Fibroblast of upper back skin (primary cell): ENCODE results near the gene PSMA7.

Source experiments
- DNase-seq: peaks from one replicate; pipeline ENCODE4 v3.0.0-alpha.2; 2013

PSMA7 gene

GRCh38 chr20:62143081-62143956 is at the start of gene PSMA7, which contains the start of gene SS18L1:
PSMA7 (minus strand) TSS chr20:62143394; CDS start chr20:62143303, 91 bp downstream.
SS18L1 (plus strand) TSS chr20:62143769; CDS start chr20:62143821, 52 bp downstream.
- peak; percentile 84 for DNase-seq

- DNase-seq, result no peak
These were observed 49.4 kb upstream of the PSMA7 start for GRCh38 chr20:62192635-62193034.

- no peak for DNase-seq
These were observed 48.8 kb upstream of the PSMA7 start for GRCh38 chr20:62191781-62192559.

- no peak for DNase-seq
These were observed 47.6 kb upstream of the PSMA7 start for GRCh38 chr20:62190639-62191411.

- DNase-seq, result no peak
These were observed 44.0 kb upstream of the PSMA7 start for GRCh38 chr20:62186887-62187866.

- no peak for DNase-seq
These were observed 42.9 kb upstream of the PSMA7 start for GRCh38 chr20:62186096-62186426.

GRCh38 chr20:62183426-62184142 is 40.4 kb upstream of the PSMA7 start:
- no peak for DNase-seq

- peak; percentile 94 for DNase-seq
These were observed 39.6 kb upstream of the PSMA7 start, which contains the start of gene MTG2 for GRCh38 chr20:62182469-62183425. MTG2 (plus strand) TSS chr20:62183028; CDS start chr20:62193421, 10,393 bp downstream.

GRCh38 chr20:62181808-62182207 is 38.6 kb upstream of the PSMA7 start:
- DNase-seq, result no peak

GRCh38 chr20:62179162-62179504 is 35.9 kb upstream of the PSMA7 start:
- DNase-seq, result no peak

GRCh38 chr20:62178316-62179161 is 35.3 kb upstream of the PSMA7 start:
- DNase-seq, result no peak

- DNase-seq, result peak; percentile 23
These were observed 34.1 kb upstream of the PSMA7 start for GRCh38 chr20:62177307-62177706.

- DNase-seq, result no peak
These were observed 33.7 kb upstream of the PSMA7 start for GRCh38 chr20:62176866-62177265.

- no peak for DNase-seq
These were observed 32.5 kb upstream of the PSMA7 start for GRCh38 chr20:62175711-62176110.

- DNase-seq, result no peak
These were observed 31.9 kb upstream of the PSMA7 start for GRCh38 chr20:62174870-62175624.

GRCh38 chr20:62174021-62174804 is 31.0 kb upstream of the PSMA7 start:
- no peak for DNase-seq

- DNase-seq, result no peak
These were observed 29.5 kb upstream of the PSMA7 start for GRCh38 chr20:62172666-62173065.
